Heart left ventricle (tissue), 13 donors: ENCODE measurements around the gene GGACT.

Experiments used
- CTCF ChIP-seq, 12 donors: fragments of 200-600 bp; sonication (generic) in 4 of 12; IDR thresholded peaks; one replicate each; pipeline versions ENCODE4 v1.5.0 to v1.8.0; 2018 to 2022; ENCODE audit warnings: antibody characterized with exemption in 12 of 12, mild to moderate bottlenecking in 5 of 12
- POLR2A ChIP-seq, 2 donors: fragments of 450-650 bp; IDR thresholded peaks; one replicate each; pipeline ENCODE4 v1.6.1; 2017; ENCODE audit warnings: antibody characterized with exemption in 2 of 2, mild to moderate bottlenecking in 2 of 2, moderate library complexity in 2 of 2
- donor health status: ischemic (EF 13 %, LVEDD 7.1; RV severe dilation, severe dysfunction).
- donor health status: DM: no; HTN: yes; CAD: no.
- donor health status: DM: no; HTN: no; CAD: no.
- donor health status: ischemic (EF 25% LVEDD 6.9; RV normal size, moderate dysfunction).
- donor health status: ischemic (EF 25% LVEDD 5.7; RV mildly dilated, moderate dysfunction).
- donor health status: ischemic (EF 35%, LVEDD 5.7; RV mildly dilated, moderate dysfunction).
- donor health status: nonischemic (EF 11% LVEDD 7.7; RV severe dilation, severe dysfunction).
- donor health status: DM: yes; HTN: yes; CAD: no.
- donor health status: PGD.
- donor health status: ischemic (EF 29% LVEDD 5.4; RV normal size, mild dysfunction).
- donor health status: nonischemic (EF 23%, LVEDD 6.1; RV moderate dilation, normal function).

GRCh38 chr13:100483139-100483538 is 105.5 kb downstream of the GGACT start:
- TF ChIP-seq CTCF (IDR thresholded peaks at IDR 0.05) (no peak), POLR2A (IDR thresholded peaks at IDR 0.05) (no peak)
